Measurements from ENCODE around the gene AFF1.

Gene AFF1

DNA sequence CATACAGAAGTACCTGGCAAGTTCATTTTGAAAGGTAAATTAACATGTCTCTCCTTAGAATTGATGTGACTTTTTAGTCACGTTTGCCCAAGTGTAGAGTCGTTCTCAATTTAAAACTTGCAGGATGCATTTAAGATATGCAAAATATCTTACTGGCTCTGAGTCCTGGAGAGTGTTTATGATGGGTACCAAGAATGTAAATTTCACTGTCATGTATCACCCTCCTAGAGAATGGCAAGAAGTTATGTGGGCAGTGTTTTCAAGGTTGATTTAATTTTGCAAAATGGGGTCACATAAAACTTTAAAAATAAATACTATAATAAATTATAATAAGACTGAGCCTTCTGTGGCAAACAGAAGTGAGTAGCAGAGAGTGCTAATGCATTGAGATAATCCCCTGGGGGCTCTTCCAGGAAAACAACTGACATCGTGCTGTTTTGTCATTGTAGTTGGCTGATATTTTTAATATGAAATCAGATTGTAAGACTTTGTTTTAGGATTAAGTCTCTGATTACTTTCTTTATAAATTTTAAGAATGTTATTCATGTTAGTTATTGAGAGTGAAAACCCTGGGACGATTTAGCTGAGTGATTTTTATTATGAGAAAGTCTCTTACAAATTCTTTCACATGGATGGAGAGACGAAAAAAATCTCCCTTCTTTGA is 103.0 kb downstream of the AFF1 start:
- TF ChIP-seq, protein P1, sequence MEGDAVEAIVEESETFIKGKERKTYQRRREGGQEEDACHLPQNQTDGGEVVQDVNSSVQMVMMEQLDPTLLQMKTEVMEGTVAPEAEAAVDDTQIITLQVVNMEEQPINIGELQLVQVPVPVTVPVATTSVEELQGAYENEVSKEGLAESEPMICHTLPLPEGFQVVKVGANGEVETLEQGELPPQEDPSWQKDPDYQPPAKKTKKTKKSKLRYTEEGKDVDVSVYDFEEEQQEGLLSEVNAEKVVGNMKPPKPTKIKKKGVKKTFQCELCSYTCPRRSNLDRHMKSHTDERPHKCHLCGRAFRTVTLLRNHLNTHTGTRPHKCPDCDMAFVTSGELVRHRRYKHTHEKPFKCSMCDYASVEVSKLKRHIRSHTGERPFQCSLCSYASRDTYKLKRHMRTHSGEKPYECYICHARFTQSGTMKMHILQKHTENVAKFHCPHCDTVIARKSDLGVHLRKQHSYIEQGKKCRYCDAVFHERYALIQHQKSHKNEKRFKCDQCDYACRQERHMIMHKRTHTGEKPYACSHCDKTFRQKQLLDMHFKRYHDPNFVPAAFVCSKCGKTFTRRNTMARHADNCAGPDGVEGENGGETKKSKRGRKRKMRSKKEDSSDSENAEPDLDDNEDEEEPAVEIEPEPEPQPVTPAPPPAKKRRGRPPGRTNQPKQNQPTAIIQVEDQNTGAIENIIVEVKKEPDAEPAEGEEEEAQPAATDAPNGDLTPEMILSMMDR (IDR thresholded peaks at IDR 0.05; ENCODE audit: borderline replicate concordance, insufficient read depth, low read depth, low read length): no peak
- no peak overlapping the region for H3K4me3 ChIP-seq (ENCODE audit: low read depth, low read length)

DNA sequence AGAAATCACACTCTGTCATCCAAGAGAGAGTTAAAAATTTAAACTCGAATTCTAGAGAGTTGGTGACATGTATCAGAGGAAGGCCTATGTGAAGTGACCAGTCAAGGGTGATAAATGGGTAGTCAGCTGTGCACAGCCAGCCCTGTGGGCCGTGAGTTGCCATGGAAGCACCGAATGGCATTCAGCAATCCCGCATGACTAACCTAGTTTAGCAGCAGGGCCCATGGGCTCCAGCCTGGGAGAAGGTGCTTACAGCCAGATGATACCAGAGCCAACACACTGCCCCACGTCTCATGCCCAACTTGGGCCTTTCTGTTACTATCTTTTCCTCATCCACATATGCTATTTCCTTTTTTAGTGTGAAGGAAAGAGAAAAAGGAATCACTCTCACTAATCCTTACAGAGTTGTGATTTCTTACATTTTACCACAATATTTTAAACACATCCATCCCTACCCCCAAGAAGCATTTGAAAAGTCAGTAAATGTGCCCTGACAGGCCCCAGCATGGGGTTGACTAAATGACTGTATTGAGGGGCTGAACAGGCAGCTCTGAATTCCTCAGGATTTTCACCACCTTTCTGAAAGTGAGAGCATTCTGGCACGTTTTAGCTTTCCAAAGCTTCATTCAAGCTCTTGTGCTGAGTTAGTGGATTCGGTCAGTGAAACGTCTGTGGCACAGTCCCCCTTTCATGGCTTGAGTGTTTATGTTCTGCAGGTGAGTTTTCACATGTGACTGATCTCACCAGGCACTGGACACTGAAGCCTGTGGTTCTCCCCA is 104.2 kb downstream of the AFF1 start:
- H3K4me3 ChIP-seq (ENCODE audit: low read depth, low read length): no peak overlapping the region
- TF ChIP-seq, protein P1 (IDR thresholded peaks at IDR 0.05; ENCODE audit: borderline replicate concordance, insufficient read depth, low read depth, low read length): no peak

DNA sequence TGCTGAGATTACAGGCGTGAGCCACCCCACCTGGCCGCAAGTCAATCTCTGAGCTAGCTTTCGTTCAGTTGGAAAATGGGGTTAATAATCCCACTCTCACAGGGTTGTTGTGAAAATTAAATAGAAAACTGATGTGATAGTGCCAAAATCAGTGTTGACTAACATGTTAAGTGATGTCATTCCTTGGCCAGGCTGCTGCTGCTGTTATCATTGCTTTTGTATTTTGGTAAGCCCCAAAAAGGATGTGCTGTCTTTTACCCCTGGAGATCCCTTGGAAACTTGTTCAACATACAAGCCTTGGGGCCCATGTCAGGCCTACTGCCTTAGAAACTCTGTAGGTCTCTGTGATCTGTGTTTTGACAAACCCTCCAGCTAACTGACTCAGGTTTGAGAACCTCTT is 106.3 kb downstream of the AFF1 start:
- TF ChIP-seq, protein P1 (IDR thresholded peaks at IDR 0.05; ENCODE audit: borderline replicate concordance, insufficient read depth, low read depth, low read length): no peak
- no peak overlapping the region for H3K4me3 ChIP-seq (ENCODE audit: low read depth, low read length)

DNA sequence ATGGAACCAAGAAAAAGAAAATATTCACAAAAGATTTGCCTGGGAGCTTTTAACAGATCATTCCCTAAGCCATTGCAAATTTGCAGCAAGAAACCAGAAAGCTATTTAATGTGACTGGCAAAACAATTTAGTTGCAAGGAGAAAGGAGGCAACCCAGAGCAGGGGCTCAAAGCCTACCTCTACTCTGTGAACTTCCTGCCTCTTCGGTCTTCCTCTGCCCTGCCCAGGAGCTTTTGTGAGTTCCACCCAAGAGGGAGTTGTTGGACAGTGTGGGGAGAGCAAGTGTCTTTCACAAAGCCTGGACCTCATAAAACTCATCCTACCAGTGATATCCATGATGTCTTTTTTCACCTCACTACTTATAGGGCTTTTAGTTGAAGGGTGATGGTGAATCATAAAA is 107.4 kb downstream of the AFF1 start:
- TF ChIP-seq, protein P1 (IDR thresholded peaks at IDR 0.05; ENCODE audit: borderline replicate concordance, insufficient read depth, low read depth, low read length): no peak
- no peak overlapping the region for H3K4me3 ChIP-seq (ENCODE audit: low read depth, low read length)

DNA sequence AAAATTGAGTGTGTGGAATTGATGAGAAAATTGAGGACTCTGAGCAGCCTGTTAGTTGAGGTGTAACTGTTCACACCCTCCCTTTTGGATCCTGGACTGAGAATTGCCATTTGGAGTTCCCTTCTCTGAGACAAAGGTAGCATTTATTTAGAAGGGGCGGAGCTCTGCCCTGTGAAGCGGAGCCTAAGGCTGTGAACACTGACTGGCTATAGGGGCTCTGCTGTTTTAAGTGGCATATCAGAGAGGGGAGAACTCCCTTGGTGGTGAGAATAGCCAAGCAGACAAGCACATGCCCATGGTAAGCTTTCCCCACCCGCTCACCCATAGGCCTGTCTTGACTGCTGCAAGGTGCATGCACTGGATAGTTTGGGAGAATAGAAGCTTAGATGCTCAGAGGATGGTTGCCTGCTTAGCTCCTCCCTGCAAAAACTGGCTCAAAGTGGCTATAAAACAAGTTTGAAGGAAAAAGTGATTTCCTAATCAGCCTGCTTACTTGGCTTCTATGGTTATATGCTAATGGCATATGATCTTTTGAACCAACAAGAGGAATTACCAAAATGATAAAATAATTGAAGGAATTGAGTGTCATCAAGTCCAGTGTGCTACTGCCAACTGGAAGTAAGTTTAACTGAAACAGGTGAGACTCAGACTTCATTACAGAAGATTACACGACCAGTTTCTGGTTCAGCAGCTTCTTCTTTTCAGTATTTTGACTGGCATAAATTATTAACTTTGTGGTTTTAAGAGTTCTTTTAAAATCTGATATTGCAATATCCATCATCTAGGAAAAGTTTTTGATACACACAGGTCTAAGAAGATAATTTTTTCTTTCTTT is 108.4 kb downstream of the AFF1 start:
- H3K4me3 ChIP-seq (ENCODE audit: low read depth, low read length): no peak overlapping the region
- TF ChIP-seq, protein P1 (IDR thresholded peaks at IDR 0.05; ENCODE audit: borderline replicate concordance, insufficient read depth, low read depth, low read length): no peak

DNA sequence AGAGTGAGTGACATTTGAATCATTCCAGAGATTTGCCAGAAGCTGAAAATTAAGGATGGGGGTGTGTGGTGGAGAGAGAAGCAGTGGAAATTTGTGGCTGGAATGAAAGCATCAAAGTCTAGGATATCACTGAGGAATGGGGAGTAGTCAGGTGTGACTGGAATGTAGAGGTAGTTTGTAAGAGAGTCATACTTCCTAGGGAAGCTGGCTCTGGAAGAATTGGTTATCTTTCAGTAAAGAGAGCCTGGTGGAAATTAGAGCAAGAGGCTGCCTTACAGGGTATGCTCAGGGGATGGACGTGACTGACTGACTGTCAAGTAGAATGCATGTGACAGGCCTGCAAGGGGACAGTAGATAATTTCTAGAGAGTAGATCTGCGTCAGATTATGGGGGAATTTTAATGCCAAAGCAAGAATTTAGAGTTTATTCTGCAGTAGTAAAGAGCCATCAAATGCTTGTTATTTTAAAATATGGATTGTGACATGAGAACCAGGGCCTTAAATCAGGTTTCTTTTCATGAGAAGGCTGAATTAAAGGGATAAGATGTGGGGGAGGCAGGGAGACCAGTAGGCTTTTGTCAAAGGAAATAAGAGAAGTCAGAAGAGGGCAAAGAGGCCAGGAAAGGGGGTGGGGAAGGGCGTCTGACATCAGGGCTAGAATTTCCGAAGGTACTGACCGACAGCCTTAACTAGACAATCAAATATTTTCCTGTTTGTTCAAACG is 109.9 kb downstream of the AFF1 start:
- TF ChIP-seq, protein P1 (IDR thresholded peaks at IDR 0.05; ENCODE audit: borderline replicate concordance, insufficient read depth, low read depth, low read length): no peak
- H3K4me3 ChIP-seq (ENCODE audit: low read depth, low read length): no peak overlapping the region
